Prostate gland (tissue), 2 donors: ENCODE measurements around the gene SHFL.

Experiments used
- POLR2A ChIP-seq: fragments of 450-650 bp; IDR thresholded peaks from one replicate; pipeline ENCODE4 v1.6.1; 2016; ENCODE audit warnings: antibody characterized with exemption, mild to moderate bottlenecking
- POLR2AphosphoS5 ChIP-seq: sonication (generic); formaldehyde crosslinking; IDR thresholded peaks from one replicate; pipeline ENCODE4 v1.6.1; 2017; ENCODE audit warnings: antibody characterized with exemption
- TF ChIP-seq, protein P1 (sequence below), 4 experiments: fragments of 200-600 bp in 2 of 4; fragments of 450-650 bp in 2 of 4; sonication (generic) in 2 of 4; IDR thresholded peaks; 1 replicate in 3 of 4; 2 replicates in 1 of 4; pipeline ENCODE4 v1.5.1; 2016 to 2019; ENCODE audit warnings: antibody characterized with exemption in 4 of 4, mild to moderate bottlenecking in 2 of 4, moderate library complexity in 2 of 4

DNA sequence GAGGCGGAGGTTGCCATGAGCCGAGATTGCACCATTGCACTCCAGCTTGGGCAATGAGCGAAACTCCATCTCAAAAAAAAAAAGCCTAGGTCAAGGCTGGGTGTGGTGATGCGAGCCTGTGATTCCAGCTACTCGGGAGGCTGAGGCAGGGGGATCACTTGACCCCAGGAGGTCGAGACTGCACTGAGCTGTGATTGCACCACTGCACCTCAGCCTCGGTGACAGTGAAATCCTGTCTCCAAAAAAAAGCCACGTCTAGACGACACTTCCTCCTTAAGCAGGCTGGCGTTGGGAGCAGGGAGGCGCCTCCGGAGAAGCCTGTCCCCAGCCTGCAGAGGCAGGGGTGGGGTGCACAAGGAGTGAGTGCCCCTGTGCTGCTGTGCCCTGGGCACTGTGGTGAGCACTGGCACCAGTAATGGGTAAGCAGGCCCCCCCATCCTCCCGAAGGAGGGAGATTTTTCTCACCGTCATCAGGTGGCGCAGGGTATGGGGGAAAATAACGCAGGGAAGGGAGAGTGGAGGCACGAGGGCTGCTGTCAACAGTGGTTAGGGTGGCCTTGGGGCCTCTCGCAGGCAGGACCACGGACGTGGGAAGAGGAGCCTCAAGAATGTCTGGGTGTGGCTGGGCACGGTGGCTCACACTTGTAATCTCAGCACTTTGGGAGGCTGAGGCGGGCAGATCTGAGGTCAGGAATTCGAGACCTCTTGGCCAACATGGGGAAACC lies 26.1 kb downstream of the SHFL start:
- TF ChIP-seq, protein P1, sequence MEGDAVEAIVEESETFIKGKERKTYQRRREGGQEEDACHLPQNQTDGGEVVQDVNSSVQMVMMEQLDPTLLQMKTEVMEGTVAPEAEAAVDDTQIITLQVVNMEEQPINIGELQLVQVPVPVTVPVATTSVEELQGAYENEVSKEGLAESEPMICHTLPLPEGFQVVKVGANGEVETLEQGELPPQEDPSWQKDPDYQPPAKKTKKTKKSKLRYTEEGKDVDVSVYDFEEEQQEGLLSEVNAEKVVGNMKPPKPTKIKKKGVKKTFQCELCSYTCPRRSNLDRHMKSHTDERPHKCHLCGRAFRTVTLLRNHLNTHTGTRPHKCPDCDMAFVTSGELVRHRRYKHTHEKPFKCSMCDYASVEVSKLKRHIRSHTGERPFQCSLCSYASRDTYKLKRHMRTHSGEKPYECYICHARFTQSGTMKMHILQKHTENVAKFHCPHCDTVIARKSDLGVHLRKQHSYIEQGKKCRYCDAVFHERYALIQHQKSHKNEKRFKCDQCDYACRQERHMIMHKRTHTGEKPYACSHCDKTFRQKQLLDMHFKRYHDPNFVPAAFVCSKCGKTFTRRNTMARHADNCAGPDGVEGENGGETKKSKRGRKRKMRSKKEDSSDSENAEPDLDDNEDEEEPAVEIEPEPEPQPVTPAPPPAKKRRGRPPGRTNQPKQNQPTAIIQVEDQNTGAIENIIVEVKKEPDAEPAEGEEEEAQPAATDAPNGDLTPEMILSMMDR (IDR thresholded peaks at IDR 0.05): no peak
- TF ChIP-seq POLR2A (no peak), POLR2AphosphoS5 (no peak)
